NCI-H748 treated with DMSO at 0.1 percent for 48 hours (cell line): Measurements from ENCODE around the gene DDX42.
"Not testable (repeated sequence)": the region's sequence is repeated elsewhere in the genome, so short reads cannot be mapped to it uniquely, and the experiment has no call there.

Source experiments
- DNase-seq: peaks from one replicate; lab custom pipeline; 2025; lab: John Stamatoyannopoulos, UW

The DDX42 gene

DNA sequence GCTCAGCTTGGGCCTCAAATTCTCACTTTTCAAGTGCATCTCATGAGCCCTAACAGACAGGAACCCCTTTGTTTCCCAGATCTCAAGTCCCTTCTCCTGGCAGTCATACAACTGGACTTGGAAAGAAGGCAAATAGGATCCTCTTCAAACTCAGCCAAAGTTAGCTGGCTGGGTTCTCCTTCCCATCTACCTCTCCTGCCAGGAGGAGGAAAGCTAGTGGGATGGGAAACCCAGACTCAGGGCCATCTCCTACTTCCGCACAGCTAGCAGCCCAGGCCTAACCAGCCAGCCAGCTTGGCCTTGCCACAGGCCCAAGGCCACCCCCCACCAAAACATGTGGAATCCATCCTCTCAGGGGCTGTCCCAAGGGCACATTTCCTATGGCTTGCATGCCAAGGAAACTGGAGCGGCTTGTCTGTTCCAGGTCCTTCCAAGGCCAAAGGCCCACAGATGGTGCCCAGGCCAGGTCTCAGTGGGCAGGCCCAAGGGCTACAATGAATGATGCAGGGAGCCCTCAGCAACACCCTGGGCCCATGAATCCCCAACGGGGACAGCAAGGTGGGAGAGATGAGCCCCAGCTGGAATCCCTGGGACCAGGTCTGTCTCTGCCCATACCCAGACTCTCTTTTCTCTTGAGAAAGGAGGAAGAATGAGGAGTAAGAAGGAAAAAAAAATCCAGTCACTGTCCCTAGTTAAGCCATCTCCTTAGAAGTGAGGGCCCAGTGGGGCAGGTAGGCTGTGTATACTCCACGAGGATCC is 66.8 kb downstream of the DDX42 start:
- DNase-seq = no peak

DNA sequence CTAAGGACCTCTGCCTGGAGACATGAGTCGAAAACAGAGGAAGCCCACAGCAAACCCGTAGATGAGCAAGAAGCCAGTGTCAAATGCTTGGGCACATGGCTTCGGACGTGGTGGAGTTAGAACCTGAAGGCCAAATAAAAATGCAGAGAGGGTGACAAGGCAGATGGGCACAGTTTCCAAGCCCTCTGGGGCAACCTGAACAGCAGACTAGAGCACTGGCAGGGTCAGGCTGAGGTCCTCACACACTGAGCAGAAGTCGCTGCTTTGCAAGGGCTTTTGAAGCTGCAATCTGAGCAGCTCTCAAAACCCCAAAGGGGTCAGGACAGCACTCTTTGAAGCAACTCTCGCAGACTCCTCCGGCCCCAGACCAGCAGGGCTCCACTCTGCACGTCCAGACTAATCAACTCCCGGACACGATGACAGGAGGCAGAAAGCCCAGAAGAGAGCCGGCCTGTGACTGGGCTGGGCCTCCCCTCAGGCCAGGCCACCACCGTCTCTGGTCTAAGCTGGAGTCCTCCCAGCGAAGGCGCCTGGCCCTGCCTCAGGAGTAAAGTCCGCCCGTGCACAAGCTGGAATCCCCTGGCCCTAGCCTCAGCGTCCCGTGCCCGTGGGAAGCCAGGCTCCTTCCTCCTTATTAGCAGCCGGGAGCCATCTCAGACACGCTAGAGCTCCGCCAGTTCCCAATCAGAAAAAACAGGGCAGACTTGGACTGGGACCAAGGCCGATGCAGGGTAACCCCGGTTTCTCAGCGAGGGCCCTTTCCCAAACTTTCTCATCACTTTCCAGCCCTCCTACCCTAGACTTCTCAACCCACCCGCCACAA is 67.6 kb downstream of the DDX42 start:
- DNase-seq = no peak

DNA sequence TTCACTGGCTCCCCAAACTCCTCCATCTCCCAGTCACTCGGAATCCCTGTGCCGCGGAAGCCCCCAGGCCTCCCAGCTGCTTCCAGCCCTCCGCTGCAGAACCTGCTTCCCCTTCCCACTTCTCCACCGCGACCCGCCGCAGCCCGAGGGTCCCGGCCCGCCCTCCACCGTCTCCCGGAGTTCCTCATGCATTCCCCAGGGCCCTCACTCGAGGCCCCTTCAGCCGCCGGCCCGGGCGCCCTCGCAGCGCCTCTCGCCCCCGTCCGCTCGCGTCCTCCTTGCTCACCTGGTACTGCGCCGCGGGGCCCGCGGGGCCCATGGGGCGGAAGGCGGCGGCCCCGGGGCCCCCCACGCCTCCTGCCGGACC is 68.2 kb downstream of the DDX42 start:
- DNase-seq = no peak

DNA sequence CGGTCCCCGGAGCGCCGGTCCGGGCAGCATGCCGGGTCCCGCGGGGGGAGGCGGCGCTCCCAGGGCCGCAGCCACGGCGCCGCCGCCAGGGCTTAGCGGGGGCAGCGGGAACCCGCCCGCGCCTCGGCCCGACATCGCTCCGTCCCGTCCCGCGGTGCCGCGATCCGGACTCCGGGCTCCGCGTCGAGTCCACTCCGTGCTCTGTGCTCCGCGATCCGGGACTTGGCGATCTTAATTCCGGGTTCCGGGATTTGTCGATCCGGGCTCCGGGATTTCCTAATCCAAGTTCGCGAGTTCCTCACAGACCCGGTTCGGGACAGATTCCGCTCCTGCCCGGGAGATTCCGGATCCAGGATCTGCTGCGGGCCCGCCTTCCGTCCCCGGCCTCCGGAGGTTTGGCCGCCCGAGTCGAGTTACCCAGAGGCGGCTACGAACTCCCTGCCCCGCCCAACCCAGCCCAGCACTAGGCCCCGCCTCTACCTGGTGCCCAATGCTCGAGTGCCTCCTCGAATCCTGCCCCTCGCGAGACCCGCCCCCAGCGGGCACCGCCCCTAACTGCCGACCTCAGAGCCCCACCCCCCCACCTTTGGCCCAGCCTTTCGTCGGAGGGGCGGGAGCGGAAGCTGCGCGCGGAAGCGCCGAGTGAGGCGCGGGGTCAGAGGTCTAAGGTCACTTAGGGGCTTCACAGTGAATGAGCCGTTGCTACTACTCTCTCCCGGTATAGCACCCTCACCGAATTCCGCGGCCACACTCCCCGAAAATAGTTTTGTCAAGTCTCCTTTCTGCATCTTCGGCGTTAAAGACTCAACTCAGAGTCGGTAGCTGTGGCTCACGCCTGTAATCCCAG is 68.8 kb downstream of the DDX42 start, which contains the start of gene SMARCD2:
TSS of gene SMARCD2 (minus strand) at position 146 of the 847 bp plus-strand sequence. CDS start at position 135, 11 bp downstream.
- DNase-seq = peak; percentile 94

DNA sequence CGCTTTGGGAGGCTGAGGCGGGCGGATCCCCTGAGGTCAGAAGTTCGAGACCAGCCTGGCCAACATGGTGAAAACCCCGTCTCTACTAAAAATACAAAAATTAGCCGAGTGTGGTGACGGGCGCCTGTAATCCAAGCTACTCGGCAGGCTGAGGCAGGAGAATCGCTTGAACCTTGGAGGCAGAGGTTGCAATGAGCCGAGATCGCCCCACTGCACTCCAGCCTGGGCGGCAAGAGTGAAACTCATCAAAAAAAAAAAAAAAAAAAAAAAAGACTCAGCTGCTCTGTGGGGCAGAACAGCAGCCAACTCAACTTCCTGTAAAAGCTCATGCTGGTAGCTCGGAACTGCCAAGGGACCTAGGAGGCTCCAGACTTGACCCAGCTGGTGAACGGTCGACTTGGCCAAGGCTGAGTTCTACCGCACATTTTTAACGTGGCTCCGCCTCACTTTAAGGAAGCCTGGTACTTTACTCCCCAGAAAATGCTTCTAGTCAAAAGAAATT is 69.5 kb downstream of the DDX42 start:
- not testable (repeated sequence) for DNase-seq

DNA sequence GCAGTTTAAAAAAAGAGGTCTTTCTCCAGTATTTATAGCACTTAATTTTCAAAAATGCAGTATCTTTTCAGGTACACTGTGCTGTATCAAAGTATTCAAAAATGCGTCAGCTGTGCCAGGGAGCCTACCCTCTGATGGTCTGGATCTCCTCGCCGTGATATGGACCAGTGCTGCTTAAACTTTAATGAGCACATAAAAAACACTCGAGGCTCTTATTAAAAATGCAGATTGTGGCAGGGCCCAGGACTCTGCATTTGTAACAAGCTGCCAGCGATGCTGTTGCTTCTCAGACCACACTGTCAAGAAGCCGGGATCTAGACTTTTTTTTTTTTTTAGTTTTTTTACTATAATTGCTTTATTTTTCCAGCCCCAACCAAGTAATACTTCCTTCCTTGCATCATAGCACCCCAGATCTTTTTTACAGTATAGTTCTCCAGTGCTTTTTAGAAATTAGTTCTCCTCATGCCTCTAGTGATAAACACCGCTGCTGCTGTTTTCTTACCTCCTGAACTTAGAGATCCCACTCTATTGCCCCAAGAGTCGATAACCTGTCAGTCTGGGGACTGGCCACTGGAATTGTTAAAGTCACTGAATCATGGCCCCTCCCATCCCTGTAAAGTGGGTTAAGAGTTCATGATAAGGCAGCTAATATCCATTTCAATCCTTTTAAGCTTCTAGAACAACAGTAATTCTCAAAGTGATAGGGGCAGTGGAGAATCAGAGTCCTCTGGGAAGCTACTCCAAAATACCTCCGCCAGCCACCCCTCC is 70.1 kb downstream of the DDX42 start:
- no peak for DNase-seq

DNA sequence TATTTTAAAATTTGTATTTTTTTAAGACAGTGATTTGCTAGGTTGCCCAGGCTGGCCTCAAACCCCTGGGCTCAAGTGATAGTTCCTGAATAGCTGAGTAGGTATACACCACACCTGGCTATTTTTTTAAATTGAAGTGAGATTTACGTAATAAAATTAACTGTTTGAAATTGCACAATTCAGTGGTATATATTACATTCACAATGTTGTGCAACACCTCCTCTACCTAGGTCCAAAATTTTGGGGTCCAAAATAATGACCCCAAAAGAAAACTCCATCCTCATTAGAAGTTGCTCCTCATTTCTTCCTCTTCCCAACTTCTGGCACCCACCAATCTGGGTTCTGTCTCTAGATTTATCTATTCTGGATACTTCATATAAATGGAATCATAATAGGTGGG is 71.5 kb downstream of the DDX42 start:
- no peak for DNase-seq

DNA sequence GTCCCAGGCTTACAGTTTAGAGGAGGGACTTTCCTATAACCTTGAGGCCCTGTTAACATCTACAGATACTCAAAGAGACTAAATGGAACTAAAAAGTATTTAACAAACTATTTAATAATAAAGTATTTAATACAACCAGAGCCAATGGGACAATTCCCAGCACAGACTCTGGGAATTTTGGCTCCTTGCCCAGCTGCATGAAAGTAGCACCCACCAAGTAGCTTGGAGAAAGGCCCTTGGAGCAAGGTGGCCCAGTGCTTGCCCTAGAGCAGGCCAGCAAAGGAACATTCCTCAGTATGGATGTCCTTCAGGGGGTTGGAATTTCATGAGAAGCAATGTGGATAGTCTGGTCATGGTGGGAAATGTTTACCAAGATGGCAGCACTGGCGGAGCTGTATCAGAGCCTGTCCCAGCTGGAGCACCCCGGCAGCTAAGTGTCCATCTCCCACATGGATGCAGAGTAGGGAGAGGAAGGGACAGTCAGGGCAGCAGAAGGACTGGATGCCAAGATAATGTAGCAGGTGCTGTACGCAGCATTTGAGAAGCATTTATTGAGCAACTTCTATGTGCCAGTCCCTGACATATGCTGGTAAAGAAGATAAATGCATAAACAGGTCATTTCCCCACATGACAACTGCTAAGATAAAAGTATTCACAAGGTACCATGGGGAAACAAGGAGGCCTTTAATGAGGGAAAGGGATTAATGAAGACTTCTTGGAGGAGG is 73.7 kb downstream of the DDX42 start:
- DNase-seq = no peak

DNA sequence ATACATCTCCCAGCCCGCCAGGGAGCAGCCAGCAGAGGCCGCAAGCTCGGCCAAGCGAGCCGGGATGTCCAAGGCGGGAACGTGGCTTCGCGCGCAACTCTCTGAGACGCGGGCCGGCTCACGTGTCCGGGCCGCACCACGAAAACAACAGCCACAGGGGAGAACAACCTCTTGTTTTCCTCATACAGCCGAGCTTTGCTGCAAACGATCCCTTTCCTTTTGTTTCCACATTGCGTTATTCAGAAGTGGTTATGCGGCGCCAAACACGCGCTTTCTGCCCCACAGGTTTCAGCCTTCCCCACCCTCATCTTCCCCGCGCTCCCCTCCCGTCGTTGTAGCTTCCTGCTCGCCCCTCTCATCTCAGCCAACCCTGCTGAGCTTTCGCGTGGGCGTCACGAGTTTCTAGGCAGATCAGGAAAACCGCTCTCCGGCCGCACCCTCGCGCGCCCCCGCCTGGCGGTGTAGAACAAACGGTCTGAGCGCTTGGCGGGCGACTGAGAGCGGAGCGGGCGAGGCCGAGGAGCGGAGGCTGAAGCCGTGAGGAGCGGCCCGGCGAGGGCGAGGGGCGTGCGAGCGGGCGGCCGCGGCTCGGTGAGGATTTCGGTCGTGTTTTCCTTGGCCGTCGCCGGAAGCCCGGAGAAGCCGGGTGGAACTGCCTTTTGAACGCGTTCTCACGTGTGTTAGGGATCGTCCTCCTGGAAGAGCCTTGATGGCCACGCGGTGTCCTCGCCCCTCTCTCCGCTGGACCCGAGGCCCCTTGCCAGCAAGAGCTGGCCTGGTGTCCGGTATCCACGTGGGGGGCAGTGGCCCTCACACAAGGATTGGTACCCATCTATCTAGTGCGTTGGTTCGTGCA is 75.1 kb downstream of the DDX42 start:
- DNase-seq = no peak

DNA sequence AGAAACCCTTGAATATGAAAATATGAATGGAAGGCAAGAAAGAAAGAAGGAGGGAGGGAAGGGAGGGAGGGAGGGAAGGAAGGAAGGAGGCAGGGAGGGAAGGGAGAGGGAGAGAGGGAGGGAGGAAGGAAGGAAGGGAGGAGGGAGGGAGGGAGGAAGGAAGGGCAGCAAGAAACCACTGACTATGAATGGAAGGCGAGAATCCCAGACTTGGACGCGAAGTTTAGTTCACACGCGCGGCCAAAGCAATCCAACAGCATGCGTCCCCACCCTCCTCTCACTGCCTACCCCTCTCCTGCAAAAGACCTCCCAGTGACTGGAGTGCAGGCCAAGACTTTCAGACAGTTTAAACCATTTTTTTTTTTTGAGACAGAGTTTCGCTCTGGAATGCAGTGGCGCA is 76.4 kb downstream of the DDX42 start:
- DNase-seq = no peak

DNA sequence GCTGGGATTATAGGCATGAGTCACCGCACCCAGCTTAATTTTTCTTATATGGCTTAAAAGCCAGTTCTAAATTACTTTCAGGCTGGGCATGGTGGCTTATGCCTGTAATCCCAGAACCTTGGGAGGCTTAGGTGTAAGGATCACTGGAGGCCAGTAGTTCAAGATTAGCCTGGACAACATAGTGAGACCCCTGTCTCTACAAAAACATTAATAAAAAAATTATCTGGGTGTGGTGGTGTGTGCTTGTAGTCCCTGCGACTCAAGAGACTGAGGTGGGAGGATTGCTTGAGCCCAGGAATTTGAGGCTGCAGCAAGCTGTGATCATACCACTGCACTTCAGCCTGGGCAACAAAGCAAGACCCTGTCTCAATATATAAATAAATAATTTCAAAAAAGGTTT is 79.3 kb downstream of the DDX42 start:
- DNase-seq = no peak

DNA sequence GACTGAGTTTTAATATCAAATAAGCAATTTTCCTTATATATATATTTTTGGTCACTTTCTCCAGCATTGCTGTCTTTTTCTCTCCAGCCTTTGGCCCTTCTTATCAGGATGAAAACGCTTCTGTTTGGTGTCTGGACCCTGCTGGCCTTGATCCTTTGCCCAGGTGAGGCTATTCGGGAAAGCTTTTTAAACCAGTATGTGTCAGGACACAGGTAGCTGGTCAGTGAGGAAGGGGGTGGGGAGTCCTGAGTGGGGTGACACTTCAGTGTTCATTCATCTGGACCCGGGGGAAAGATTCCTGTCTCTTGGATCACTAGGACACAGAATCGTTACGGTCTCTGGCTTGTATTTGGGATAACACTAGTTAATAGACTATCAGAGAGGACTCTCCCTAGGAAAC is 80.7 kb downstream of the DDX42 start:
- no peak for DNase-seq

DNA sequence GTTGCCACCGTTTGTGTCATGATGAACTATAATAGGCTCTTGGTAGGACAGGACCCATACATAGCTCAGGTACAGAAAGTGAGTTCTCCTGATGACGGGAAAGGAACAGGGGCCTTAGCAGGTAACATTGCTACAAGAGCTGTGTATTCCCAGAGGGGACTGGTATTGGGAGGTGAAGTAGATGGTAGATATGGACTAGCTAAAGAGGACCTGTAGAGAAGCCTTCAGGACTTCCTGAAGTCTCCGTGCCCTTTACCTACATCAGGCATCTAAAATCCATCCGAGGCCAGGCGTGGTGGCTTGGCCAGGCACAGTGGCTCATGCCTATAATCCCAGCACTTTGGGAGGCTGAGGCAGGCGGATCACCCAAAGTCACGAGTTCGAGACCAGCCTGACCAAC is 81.2 kb downstream of the DDX42 start:
- no peak for DNase-seq

DNA sequence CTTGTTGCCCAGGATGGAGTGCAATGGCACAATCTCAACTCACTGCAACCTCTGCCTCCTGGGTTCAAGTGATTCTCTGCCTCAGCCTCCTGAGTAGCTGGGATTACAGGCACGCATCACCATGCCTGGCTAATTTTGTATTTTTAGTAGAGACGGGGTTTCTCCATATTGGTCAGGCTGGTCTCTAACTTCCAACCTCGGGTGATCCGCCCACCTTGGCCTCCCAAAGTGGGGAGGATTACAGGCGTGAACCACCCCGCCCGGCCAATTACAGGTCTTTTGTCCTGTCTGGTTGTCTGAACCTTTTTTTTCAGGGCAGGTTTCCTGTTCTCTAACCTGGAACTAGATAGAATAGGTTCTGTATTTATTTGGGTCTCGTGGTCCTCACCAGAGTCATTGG is 82.5 kb downstream of the DDX42 start:
- DNase-seq = not testable (repeated sequence)

DNA sequence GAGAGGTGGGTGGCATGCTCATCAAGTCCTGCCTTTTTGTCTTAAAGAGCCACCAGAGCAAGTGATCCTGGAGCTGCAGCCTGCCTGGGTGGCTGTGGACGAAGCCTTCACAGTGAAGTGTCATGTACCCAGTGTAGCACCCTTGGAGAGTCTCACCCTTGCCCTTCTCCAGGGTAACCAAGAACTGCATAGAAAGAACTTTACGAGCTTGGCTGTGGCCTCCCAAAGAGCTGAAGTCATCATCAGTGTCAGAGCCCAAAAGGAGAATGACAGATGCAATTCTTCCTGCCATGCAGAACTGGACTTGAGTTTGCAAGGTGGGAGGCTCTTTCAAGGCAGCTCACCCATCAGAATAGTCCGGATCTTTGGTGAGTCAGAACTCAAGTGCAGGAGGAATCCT is 85.3 kb downstream of the DDX42 start:
- no peak for DNase-seq

DNA sequence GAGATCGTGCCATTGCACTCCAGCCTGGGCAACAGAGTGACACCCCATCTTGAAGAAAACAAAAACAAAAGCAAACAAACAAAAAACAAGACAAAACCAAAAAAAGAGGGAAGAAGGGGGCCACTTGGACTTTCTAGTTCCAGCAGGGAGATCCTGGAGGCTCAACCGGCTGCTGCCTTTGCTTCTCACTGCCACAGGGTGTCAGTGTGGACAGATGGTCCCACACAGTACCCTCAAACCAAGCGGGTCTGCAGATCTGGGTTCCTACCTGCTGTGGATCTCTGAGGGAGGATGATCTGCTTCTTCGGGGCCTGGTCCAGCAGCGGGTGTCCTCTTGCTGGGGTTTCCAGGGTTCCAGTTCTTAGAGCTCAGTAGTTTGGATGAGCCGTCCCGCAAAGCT is 92.7 kb downstream of the DDX42 start:
- DNase-seq = not testable (repeated sequence)
